GM18909 (cell line): ENCODE data around the gene CFL1.
"Not testable (repeated sequence)": the region's sequence is repeated elsewhere in the genome, so short reads cannot be mapped to it uniquely, and the experiment has no call there.

ENCODE experiments used
- ATAC-seq: cut with Tn5 transposase; IDR thresholded peaks from one replicate; pipeline ENCODE4 v1.9.1; 2021; ENCODE audit warnings: mild to moderate bottlenecking; ENCODE audit not compliant: unreplicated experiment, poor library complexity

CFL1 gene

DNA sequence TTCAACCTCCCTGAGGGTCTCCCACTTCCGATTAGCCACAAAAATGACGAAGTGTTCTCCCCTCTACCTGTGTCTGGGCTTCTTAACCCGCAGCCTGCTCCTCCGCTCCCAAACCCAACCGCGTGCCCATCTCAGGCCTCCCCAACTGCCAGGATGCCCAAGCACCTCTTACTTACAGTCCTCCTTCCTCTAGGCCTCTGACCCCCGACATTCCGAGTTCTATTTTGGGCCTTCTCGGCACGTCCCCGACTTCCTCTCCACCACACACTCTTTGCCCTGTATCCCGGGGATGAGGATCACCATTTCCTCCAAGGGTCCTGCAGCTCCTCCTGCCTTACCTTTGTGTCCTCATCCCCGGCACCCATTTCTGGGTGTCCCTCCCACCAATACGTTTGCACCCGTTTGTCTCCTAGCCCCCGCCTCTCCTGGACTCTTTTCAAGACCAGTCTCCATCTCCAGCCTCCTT is 1.9 kb upstream of the CFL1 start:
- ATAC-seq: no peak

GRCh38 chr11:65859095-65859811 is 1.3 kb upstream of the CFL1 start:
- ATAC-seq: peak; percentile 55

DNA sequence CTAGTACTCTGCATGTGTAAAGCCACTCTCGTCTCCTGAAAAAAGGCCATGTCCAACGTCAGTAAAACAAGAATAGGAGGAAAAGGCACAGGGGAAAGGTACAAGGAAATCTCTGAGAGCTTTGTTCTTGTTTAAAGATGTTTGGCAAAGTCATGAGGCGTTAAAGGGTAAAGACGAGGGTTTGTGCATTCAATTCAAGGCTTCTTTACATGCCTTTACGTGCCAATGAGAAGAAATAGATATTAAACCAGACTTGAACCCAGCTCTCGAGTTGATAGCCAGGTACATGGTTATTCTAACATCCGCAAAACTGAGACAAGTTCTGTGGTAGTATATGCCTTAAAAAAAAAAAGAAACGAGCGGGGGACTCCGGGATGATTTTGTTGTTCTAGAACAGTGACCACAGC is 704 bp upstream of the CFL1 start:
- ATAC-seq: no peak

DNA sequence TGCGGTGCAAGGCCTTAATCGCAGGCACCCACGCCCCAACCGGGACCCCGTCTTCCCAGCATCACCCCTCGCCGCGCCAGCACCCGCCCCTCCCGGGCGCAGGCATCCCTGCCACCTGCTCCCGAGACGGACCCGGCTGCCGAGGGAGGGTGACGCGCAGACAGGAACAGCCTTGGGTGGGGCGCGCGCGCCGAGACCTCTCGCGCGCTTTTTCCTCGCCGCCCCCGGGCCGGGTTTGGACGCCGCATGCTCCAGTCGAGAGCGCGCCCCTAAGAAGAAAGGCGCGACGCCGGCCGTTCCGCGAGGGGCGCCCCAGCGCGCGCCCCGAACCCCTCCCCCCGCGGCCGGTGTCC is 504 bp downstream of the CFL1 start:
- peak; percentile 3 for ATAC-seq

DNA sequence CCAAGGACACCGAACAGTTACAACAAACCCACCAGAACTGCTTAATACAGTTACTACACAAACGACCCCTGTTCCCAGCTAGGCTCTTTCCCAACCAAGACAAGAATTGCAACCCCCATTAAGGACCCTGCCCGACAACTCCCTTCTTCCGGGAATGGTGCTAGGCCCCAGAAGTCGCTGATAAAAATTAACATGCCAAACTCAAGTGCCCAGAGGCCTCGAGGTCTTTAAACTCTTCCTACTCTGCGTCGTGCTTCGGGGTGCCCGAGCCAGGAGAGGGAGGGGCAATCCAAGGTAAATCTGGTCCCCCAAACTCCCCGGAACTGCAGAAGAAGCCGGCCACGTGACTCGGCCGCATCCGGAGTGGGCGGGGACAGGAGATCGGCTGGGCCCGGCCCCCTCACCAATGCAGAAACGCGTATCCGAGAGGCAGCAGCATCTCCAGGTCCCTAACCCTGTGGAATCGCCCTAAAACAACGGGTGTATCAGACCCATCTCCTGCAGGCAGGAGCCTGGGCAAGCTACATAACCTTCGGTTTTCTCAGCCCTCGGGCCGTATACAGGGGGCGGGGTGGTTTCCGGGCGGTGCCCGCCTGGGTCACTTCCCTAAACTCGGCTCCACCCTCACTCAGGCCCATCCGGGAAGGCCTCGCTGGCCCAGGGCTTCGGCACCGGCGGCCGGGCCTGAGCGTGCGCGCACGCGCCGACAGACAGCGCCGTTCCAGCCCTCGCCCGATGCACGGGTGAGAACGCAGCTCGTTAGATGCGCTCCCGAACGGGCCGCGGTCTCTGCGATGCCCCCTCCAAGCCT is 1.1 kb downstream of the CFL1 start:
- peak; percentile 28 for ATAC-seq

GRCh38 chr11:65855927-65856363 is 2.0 kb downstream of the CFL1 start:
- no peak for ATAC-seq

- ATAC-seq: no peak
Observed at GRCh38 chr11:65854852-65855837, 2.8 kb downstream of the CFL1 start.

- ATAC-seq: no peak
Observed at GRCh38 chr11:65854161-65854592, 3.8 kb downstream of the CFL1 start.

GRCh38 chr11:65853246-65853979 is 4.6 kb downstream of the CFL1 start:
- no peak for ATAC-seq

GRCh38 chr11:65852508-65853245 is 5.3 kb downstream of the CFL1 start:
- no peak for ATAC-seq

DNA sequence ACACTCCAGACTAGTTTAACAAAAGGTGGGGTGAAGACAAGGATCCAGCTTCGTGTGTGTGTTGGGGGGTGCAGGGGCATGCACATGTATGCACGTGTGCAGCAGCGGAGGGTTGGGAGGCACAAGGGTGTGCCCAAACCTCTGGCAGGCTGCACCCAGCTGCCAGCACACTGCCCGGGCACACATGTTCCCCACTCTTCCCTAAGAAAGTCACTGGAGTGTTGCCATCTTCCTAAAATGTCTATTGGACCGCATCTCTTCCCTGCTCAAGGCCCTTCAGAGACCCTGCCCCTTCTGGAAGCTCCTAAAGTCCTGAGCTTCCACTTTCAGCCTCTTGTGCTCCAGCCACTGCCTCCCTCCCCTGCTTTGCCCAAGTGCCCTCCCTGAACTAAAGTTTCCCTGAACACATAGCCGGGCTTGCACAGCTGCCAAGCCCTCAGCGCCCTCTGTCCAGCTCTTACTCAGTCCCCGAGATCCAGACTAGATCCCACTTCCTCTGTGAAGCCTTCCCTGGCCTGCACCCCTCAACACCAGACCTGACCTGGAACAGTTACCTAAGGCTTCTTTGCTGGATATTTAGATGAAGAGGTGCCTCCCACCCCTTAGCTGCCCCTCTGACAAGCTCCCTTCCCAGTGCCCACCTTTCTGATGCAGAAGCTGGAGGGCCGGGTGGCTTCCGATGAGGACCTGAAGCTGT is 6.0 kb downstream of the CFL1 start:
- no peak for ATAC-seq

DNA sequence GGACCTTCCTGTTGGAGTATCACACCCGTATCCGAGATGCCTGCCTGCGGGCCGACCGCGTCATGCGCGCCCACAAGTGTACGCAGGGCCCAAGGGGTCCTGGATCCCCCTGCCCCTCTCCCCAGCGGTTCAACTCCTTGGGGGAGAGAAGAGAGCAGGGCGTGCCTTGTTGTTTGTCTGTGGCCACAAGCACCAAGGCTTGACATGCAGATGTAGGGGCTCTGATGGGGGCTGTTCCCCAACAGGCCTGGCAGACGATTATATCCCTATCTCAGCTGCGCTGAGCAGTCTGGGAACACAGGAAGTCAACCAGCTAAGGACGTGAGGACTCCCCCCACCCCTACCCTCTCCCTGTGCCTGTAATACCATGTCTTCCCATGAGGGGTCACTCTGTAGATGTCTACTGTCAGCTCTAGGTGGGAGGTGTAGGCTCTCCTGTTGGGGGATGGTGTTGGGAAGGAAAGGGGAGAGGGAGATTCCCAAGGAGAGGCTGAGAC is 6.8 kb downstream of the CFL1 start:
- no peak for ATAC-seq

GRCh38 chr11:65850217-65851082 is 7.5 kb downstream of the CFL1 start:
- no peak for ATAC-seq

- no peak for ATAC-seq
Observed at GRCh38 chr11:65849771-65850216, 8.2 kb downstream of the CFL1 start.

DNA sequence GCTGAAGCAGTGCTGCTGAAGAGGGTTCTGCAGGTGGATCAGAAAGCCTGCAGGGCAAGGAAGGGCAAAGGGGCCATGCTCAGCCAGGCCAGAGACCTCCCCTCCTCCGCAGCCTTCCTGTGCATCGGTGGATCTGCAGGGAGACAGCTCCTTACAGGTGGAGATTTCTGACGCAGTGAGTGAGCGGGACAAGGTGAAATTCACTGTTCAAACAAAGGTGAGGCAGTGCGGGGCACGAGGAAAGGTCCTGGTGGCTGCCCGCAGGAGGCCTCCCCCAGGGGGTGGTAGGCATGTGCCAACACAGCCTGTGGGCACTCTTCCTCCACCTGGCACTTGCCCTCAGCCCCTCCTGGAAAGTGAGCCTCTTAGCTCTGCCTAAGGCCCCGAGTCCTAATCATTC is 8.6 kb downstream of the CFL1 start:
- no peak for ATAC-seq

- ATAC-seq: not testable (repeated sequence)
Observed at GRCh38 chr11:65848693-65849092, 9.3 kb downstream of the CFL1 start.

GRCh38 chr11:65847746-65848145 is 10.2 kb downstream of the CFL1 start:
- no peak for ATAC-seq
